GM19467 (cell line): Measurements from ENCODE around the gene DUS1L.

ENCODE experiments used
- ATAC-seq: cut with Tn5 transposase; IDR thresholded peaks from one replicate; pipeline ENCODE4 v1.9.1; 2021; ENCODE audit warnings: mild to moderate bottlenecking, moderate library complexity; ENCODE audit not compliant: unreplicated experiment

Gene DUS1L

DNA sequence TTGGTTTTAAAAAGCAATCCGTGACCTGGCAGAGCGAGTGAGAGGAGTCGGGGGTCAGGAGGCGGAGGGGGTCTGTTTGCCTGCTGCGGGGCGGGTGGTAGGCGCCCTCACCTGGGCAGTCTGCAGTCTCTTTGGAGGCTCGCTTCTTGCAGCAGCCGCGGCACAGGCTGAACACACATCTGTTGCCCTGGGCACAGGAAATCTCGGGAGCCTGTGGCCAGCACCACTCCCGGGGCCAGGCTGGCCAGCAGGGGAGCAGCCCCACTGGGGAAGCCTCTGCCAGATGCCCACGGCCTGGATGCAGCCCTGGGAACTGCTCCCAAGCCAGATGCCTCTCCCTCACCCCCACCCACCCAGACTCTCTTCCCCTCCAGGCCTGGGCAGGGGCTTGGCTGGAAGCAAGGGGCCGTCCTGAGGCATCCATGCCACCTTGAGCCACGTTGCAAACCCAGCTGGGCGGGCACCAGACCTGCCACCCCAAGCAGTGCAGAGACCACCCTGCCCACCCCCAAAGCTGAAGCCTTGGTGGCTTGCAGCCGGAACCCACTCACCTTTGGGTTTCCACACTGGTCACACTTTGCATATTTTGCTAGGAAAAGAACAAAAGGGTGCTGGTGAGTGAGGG is 7.3 kb downstream of the DUS1L start:
- ATAC-seq: no peak

DNA sequence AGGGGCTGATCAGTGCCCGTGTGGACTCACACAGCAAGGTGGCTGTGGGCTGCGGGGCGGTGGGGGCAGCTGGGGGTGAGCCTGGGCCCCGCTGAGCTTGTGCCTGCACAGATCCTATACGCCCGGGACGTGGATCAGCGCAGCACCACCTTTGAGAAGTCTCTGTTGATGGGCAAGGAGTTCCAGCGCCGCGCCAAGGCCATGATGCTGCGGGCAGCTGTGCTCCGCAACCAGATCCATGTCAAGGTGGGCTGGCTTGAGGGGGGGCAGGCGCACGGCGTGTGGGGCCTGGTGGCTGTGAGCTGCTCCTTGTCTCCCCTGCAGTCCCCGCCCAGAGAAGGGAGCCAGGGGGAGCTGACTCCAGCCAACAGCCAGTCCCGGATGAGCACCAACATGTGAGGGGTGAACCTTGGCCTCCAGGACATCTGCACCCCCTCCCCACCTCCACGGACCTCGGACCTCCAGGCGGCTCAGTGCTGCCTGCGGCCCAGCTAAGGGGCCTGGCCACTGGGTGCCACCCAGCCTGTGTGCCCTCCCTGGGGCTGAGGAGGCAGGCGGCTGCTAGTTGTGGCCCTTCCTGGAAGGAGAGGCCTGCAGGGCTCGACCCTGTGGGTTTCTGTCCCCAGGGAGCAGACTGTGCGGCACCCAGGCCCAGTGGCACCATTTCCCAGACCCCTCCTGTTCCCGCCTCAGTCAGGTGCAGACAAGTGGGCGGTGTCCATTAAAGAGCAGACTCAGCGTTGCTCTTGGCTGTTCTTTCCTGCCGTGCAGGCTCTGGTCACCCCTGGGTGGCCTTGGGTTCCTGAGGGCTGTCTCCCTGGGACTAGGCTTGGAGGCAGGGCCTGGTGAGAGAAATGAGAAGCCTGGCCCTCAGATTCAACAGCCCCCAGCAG is 8.6 kb downstream of the DUS1L start:
- ATAC-seq: no peak

DNA sequence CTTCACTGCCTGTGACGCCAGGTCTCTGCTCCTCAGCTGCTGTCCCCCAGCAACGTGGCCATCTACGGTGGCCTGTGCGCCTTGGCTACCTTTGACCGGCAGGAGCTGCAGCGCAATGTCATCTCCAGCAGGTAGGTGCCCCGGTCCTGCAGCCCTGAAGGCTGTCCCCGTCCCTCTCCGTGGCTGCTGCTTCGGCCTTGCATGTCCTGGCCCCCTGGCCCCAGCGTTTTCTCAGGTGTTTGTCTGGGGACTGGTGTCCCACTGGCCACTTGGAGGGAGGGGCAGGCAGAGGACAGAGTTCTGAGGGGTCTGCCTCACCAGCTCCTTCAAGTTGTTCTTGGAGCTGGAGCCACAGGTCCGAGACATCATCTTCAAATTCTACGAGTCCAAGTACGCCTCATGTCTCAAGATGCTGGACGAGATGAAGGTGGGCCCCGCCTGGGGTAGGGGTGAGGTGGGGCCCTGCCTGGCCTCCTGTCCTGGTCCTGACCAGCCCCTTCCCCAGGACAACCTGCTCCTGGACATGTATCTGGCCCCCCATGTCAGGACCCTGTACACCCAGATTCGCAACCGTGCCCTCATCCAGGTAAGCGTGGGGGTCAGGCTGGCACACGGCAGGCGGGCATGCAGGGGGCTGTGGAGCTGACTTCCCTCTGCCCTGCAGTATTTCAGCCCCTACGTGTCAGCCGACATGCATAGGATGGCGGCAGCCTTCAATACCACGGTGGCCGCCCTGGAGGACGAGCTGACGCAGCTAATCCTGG is 9.5 kb downstream of the DUS1L start:
- ATAC-seq: no peak

DNA sequence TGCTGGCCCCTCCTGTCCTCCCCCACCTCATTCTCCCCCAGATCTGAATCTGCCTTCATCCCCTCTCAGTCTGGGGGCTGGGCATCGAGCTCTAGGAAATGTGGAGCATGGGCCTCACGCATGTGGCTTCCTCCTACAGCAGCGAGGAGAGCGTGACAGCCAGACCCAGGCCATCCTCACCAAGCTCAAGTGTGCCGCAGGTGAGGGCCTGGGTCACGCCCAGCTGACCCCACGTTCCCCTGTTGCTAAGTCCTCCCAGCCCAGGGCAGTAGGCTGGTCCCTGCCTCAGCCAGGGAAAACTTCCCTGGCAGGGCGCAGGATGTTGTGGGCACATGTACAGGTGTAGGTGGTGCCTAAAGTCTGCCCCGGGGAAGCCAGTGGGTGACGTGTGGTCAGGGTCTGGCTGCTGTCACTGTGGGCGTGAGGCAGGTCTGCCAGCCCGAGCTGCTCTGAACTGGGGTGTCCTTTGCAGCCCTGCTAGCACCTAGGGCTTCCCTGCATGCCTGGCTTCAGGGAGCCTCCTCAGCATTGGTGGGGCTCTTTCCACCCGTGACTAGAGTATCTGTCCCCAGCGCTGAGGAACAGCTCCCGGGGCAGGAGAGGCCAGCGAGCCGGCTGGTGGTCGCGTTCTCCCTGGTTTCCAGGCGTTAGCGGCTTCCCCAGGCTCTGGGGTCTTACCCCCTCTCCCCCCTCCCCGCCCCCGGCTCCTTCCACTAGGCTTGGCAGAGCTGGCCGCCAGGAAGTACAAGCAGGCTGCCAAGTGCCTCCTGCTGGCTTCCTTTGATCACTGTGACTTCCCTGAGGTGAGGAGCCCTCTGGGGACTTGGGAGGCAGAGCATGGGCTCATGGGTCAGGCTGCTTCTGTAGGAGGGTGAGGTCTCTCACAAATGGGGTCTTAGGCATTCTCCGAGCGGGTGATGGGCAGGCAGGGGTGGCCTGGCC is 10.3 kb downstream of the DUS1L start:
- no peak for ATAC-seq

DNA sequence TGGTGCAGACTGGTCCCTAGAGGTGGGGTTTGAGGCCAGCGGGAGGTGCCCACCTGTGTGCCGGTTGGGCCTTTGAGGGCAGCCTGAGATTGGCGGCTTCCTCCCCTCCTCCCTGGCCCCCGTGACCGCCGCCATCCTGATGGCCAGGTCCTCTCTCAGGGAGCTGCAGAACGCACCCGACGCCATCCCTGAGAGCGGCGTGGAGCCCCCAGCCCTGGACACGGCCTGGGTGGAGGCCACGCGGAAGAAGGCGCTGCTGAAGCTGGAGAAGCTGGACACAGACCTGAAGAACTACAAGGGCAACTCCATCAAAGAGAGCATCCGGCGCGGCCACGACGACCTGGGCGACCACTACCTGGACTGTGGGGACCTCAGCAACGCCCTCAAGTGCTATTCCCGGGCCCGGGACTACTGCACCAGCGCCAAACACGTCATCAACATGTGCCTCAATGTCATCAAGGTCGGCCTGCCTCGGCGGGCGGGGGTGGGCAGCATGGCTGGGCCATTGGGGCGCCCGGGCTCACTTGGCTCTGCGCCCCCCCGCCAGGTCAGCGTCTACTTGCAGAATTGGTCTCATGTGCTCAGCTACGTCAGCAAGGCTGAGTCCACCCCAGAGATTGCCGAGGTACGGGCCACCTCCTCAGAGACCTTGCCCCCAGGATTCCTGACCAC is 11.1 kb downstream of the DUS1L start:
- no peak for ATAC-seq

DNA sequence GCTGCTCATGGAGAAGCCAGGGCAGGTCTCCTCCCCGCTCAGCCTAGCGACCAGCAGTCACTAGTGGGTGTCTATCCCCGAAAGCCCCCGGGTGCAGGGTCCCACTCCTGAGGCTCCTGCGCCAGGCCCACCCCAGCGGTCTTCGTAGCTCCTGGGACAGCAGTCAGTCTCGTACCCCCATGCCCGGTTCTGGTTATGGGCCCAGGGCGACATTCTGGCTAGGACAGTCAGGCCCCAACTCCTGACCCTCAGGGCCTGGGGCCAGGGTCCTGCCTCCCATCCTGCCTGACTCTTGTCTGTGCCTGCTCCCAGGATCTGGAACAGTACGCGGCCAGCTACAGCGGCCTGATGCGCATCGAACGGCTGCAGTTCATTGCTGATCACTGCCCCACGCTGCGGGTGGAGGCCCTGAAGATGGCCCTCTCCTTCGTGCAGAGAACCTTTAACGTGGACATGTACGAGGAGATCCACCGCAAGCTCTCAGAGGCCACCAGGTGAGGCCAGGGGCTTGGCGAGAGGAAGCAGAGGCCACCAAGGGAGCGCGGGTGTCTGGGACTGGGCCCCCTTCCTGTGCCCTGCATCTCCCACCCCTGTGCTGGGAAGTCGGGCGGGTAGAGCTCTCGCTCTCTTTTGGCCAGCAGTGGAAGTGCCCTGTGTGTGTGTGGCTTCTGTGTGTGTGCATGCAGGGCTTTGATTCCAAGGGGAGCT is 11.9 kb downstream of the DUS1L start:
- no peak for ATAC-seq

DNA sequence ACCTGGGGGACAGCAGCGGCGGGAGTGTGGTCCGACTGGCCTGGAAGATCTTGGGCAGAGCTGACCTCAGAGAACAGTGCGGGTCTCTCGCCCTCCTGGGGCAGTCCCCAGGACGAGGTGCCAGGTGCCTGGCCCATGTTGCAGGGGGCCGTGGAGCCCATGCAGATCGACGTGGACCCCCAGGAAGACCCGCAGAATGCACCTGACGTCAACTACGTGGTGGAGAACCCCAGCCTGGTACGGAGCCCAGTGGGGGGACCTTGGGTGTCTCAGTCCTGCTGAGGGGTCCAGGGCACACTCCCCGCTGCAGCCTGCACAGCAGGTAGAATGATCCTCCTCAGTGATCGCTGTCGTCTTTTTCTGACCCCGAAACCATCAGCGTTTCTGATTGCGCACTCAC is 12.5 kb downstream of the DUS1L start:
- no peak for ATAC-seq

DNA sequence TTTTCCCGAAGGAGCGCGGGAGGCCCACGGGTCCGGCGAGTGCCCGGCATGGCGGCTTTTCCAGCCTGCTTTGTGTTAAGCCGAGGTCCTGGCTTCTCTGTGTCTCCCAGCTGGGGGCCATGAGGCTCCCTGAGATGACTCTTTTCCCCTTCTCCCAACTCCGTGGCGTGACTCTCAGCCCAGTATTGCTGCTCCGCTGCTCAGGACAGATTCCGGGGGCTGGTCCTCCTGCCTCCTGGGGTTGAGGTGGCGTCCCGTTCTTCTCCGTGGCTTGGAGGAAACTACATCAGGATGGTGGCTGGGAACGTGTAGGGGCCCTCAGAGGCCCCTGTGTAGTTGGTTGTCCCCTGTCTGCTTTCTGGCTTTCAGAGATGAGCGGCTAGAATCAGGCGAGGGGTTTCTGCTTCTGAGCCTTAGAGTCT is 13.0 kb downstream of the DUS1L start:
- no peak for ATAC-seq

DNA sequence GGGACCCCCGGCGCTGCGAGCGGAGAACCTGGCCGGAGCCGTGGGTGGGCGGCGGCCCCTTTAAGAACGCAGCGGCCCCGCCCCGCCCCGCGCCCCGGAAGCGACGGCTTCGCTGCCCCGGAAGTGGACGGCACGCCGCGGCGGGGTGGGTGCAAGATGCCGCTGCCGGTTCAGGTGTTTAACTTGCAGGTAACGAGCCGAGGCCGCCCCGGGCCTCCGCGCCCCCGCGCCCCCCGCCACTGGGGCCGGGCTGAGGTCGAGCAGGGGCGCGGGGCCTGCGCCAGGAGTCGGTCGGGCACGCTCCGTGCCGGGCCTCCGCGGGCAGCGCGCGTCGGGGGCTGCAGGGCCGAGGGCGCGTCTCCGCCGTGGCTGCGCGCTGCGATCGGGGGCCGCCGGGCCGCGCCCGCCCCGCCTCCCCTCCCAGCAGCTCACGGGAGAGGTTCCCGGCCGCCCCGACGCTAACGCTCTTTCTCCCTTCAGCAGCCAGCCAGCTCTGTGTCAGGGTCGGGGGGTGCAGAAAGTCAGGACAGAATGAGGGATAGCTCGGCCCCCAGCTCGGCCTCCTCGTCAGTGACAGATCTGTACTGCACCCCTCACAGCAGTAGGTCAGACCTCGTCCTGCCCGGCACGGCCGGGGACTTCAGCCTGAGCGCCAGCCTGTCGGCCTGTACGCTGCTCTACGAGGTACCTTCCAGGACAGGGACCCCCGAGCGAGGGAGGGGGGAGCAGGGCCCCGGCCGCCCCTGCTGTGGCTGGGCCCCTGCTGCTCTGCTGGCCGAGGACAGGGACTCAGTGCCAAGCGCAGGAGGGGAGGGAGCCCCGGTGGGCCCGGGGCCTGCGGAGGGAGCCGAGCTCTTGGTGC is 13.6 kb downstream of the DUS1L start, which contains the start of the genes GPS1 and RFNG:
GPS1 (plus strand) TSS at position 123 of the 862 bp plus-strand sequence; CDS start at position 157, 34 bp downstream.
RFNG (minus strand) TSS at position 36 of the 862 bp plus-strand sequence. CDS start 45 bp downstream, outside the sequence.
- ATAC-seq: no peak

DNA sequence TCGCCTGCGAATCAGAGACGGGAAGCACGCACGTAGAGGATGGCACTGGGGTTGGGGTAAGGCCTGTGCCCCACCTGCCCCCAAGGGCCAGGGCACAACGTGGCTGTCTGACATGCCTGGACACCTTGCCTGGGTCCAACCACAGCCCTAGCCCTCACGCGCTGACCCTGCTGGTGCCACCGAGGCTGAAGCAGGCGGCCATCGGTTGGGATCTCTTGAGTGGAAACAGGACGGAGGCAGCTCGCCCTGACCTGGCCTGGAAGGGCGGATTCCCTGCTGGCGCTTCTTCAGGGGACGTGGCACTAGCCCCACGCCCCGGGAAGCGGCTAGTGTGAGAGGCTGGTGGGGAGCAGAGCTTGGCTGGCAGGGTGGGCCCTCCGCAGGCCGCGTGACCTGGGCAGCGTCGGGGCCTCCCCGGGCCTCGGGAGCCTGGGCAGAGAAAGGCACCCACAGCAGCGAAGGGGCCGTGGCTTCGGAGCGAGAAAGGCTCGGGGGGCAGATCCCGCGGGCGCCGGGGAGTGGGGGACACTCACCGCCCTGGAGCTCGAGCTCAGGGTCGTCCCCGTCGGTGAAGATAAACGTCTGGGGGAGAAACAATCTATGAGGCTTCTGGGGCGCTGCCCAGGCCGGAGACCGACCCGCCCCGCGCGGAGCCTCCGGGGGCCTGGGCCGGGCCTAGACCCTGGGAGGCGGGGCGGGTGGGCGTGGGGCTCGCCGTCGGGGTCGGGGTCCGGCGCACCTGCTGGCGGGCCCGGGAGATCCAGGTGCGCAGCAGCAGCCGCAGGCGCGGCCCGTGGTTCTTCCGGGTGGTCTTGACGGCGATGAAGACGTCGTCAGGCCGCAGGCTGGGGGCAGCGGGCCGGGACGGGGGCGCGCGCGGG is 14.6 kb downstream of the DUS1L start:
- no peak for ATAC-seq

DNA sequence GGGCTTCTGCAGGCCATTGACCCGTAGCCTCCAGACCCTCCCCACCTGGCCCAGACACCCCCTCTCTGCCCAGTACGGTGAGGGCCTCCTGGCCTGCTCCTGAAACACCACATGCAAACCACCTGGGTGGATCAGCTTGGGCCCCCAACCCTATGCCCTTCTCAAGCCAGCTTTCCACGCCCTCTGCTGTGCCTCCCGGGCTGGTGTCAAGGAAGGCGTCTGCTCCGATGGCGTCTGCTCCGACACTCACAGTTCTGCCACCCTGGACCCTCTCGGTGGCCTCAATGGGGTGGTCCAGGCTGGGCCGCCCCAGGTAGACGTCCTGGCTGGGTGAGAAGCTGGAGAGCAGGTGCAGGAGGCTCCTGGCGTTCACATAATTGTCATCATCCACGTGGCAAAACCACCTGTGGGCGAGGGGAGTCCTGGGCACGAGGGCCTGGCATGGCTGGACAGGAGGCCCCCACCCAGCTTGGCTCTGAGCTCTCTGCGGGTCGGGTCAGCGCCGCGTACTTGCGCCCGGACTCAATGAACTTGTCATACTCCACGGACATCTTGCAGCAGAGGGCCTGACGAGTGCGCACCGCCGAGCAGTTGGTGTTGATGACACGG is 15.3 kb downstream of the DUS1L start:
- ATAC-seq: no peak

DNA sequence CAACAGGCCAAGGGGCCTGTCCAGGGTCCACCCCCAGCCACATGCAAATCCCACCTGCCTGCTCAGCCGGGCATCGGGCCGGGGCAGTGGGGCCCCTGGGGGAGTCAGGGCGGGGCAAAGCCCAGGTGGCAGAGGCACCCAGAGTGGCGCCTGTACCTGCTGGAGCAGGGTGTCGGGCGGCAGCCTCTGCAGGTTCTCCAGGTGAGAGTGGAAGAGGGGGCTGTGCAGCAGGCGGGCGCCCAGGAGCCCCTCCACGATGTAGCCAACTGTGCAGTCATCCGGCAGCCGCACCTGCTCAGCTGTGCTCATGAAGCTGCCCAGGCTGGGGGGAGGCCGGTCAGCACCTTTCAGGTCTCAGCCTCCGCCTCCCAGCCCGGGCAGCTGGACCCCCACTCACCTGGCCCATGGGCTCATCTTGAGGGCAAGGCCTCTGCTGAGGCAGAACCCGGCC is 16.1 kb downstream of the DUS1L start:
- ATAC-seq: no peak

DNA sequence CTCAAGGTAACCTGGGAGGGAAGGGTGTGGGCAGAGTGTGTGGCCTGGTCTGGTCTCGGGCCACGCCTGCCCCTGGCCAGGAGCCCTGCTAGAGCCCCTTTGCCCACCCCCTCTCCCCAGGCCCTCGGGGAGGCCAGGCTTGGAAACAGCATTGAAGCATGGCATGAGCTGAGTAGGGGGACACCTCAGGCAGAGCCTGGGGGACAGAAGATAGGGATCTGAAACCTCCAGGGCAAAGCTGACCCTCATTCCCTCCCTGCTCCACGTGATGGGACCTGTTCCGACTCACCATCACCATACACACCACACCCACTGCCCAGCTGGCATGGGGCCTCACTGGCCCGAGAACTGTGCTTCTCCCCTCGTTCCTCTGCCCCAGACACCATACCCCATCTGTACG is 16.5 kb downstream of the DUS1L start:
- ATAC-seq: no peak

DNA sequence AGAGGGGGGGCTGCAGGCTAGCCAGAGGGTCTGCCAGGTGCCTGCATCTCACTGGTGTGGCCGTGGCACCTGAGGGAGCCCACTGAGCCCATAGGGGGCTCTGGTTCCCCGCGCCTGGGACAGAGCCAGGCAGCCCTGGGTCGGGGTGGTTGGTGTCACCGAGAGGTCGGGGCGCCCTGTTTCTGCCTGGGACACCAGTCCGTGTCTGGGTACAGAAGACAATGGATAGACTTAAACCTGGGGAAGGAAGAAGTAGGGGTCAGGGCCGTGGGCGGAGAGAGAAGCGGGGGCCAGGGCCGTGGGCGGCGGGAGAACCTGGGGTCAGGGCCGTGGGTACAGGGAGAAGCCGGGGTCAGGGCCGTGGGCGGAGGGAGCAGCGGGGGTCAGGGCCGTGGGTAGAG is 17.0 kb downstream of the DUS1L start:
- no peak for ATAC-seq

DNA sequence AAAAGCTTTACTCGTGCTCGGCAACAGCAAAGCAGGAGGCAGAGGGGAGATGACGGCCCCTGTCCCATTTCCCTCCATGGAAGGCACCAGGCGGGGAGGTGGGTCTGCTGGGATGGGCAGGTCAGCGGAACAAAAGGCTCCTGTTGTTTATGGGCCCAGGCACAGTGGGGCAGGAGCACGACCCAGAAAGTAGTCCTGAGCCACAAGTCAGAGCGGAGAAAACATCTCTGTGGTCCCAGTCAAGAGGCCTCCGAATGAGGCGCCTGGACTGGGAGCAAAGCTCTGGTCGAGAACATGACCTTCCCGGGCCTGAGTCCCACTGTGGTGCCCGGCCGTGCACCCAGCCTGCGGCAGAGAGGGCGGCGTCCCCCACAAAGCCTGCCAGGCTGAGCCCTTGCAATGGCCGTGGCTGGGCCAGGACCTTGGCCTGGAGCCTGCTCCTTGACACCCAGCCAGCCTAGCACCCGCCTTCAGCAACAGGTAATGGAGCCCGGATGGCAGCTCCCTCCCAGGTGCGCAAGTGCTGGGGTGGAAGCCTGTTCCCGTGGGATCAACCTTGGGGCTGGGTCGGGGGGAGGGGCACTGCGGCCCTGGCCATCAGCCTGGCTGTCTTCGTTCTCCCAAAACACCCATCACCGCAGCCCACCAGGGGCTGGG is 17.6 kb downstream of the DUS1L start:
- ATAC-seq: no peak

DNA sequence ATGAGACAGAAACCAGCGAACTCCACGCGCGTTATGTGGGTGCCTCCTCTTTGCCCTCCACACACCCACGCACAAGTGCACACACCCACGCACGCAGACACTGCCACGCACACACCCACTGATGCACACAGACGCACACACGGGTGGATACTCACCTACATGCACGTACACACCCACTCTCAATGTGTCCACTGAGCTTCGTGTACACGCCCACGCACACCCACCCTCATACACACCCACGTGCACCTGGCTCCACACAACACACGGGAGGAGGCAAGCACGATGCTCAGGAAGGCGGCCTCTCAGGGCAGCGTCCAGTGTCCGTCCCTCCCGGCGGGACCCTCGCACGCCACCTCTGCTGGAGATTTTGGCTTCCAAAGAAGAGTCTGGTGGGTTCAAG is 18.2 kb downstream of the DUS1L start:
- no peak for ATAC-seq
